Activated T-helper 1 cell treated with anti-CD3 and anti-CD28 coated beads, Interleukin-12 subunit alpha, Interleukin-12 subunit beta, Interleukin-2, Interleukin-4 antibody, amounts not matched to agents 30 ng/mL and 10 ng/mL and 1 ng/mL, durations not matched to agents 14 hours and 24 hours and 36 hours (primary cell): Measurements from ENCODE around the gene STK39. TPM values are rescaled to one million over a fixed set of nuclear protein-coding genes. Genes with fewer than 3 reads are reported as not detected.

Experiments
- DNase-seq: peaks from one replicate; pipeline ENCODE4 v3.0.0; 2021; ENCODE audit warnings: low spot score
- H3K27ac Mint-ChIP-seq: one replicate; pipeline ENCODE4 v1.8.0; 2021; ENCODE audit warnings: mild to moderate bottlenecking, mixed read lengths
- H3K27me3 Mint-ChIP-seq: one replicate; pipeline ENCODE4 v1.8.0; 2022; ENCODE audit warnings: mild to moderate bottlenecking, moderate library complexity, mixed read lengths; ENCODE audit not compliant: insufficient read depth
- H3K36me3 Mint-ChIP-seq: one replicate; pipeline ENCODE4 v1.8.0; 2021; ENCODE audit warnings: low read depth, mixed read lengths
- H3K4me1 Mint-ChIP-seq: one replicate; pipeline ENCODE4 v1.8.0; 2021; ENCODE audit warnings: low read depth, mixed read lengths
- H3K4me3 Mint-ChIP-seq: one replicate; pipeline ENCODE4 v1.8.0; 2021; ENCODE audit warnings: mild to moderate bottlenecking, moderate library complexity, mixed read lengths
- H3K9me3 Mint-ChIP-seq: one replicate; pipeline ENCODE4 v1.8.0; 2021; ENCODE audit warnings: mixed read lengths
- intact Hi-C: fragments of 100-400 bp; cut with micrococcal nuclease; formaldehyde crosslinking; loops from one replicate; pipeline ENCODE4 v1.15.1; 2024
- total RNA-seq: library from RNA; stranded (reverse); gene quantifications from 2 replicates; pipeline ENCODE4 v1.2.3, GENCODE V29; 2022

Gene STK39
- total RNA-seq, 1 donor from 2014 or later = 32.6 TPM

GRCh38 chr2:167905668-167906067 lies 341.7 kb downstream of the STK39 start:
- intact Hi-C loops = no loop called here
- no peaks in the 10 kb centered on the region for H3K4me1 Mint-ChIP-seq
- no peaks in the 10 kb centered on the region for H3K9me3 Mint-ChIP-seq
- H3K27ac Mint-ChIP-seq = no peak overlapping the region
- H3K4me3 Mint-ChIP-seq = no peak overlapping the region
- no peak for DNase-seq
- peaks cover 7% of the 10 kb centered on the region for H3K27me3 Mint-ChIP-seq
- no peaks in the 10 kb centered on the region for H3K36me3 Mint-ChIP-seq

Other genes with a start within 250 kb of the STK39 start
- 27.0 and 27.1 TPM in 2 replicates for gene CERS6, start 208.7 kb upstream of the STK39 start, total RNA-seq